ENCODE measurements around the gene BTBD6.

The BTBD6 gene

GRCh38 chr14:105227346-105227745 is 21.0 kb upstream of the BTBD6 start:
- in situ Hi-C loops (cut with HindIII; ENCODE audit: low sequenced_read_pairs), result no loop called here

DNA sequence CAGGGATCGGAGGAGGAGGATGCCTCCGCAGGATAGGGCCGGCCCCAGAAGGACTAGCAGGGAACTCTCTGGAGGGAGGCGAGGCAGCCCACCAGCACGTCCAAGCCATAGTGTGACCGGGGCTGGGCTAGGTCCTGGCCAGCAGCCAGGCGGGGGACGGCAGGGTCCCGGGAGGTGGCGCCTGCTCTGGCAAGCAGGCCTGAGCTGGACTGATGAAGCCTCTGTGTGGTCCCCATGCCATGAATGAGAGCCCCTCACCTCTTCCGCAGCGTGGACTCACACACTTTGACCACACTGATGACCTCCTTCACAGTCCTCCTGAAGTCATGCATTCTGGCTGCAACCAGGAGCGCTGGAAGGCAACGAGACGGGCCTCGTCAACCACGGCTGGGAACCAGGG is 19.8 kb upstream of the BTBD6 start:
- in situ Hi-C loops (cut with HindIII; ENCODE audit: low sequenced_read_pairs), result no loop called here

- in situ Hi-C loops (cut with HindIII; ENCODE audit: low sequenced_read_pairs), result no loop called here
Measured at GRCh38 chr14:105229099-105229655, 19.2 kb upstream of the BTBD6 start.

GRCh38 chr14:105240811-105241576 is 7.3 kb upstream of the BTBD6 start:
- in situ Hi-C loops (cut with HindIII; ENCODE audit: low sequenced_read_pairs), result no loop called here

- in situ Hi-C loops (cut with HindIII; ENCODE audit: low sequenced_read_pairs), result no loop called here
Measured at GRCh38 chr14:105241641-105242040, 6.7 kb upstream of the BTBD6 start.

GRCh38 chr14:105244334-105244733 is 4.0 kb upstream of the BTBD6 start:
- in situ Hi-C loops (cut with HindIII; ENCODE audit: low sequenced_read_pairs), result no loop called here

GRCh38 chr14:105247026-105247425 is 1.3 kb upstream of the BTBD6 start:
- in situ Hi-C loops (cut with HindIII; ENCODE audit: low sequenced_read_pairs), result no loop called here

DNA sequence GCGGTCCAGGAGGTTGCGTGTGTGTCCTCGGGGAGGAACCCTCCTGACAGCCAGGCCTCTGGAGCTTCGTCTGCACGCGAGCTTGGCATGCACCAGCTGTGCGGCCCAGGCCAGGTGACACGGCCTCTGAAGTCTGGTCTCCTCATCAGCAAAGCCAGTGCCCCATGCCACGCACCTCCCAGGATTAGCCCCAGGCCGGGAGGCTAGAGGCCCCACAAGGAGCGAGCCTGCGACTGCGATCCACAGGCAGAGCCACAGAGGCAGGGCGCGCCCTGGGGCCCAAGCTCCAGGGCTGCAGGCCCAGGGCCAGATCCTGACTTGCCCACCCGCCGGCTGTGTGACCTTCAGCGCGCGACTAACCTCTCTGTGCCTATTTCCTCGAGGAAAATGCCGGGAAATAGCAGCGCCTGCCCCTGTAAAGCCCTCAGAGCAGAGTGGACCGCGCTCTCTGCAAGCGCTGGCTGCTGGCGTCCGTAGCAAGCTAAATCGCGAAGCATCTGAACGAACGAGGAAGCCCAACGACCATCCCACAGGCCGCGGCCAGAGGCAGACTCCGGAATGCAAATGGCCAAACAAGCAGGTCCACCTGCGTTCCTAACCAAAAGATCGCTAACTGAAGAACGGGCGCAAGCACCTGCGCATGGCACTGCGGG is 492 bp upstream of the BTBD6 start:
- in situ Hi-C loops (cut with HindIII; ENCODE audit: low sequenced_read_pairs), result no loop called here

DNA sequence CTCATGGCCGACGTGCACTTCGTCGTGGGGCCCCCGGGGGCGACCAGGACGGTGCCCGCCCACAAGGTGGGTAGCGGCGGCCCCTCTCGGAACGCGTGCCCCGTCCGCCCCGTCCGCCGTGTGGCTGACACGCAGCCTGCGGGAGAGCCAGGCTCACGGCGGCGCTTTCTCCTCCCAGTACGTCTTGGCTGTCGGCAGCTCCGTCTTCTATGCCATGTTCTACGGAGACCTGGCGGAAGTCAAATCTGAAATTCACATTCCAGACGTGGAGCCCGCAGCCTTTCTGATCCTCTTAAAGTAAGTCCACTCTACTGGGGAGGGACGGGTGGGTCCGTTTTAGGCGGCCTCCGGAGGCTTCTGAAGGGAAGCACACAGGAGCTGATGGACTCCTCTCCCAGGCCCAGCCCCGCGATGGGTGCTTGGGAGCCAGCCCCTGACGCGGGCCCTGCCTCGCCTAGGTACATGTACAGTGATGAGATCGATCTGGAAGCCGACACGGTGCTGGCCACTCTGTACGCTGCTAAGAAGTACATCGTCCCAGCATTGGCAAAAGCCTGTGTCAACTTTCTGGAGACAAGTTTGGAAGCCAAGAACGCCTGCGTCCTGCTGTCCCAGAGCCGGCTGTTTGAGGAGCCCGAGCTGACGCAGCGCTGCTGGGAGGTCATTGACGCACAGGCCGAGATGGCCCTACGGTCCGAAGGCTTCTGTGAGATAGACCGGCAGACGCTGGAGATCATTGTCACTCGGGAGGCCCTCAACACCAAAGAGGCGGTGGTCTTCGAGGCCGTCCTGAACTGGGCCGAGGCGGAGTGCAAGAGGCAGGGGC is 1.1 kb downstream of the BTBD6 start:
- in situ Hi-C loops (cut with HindIII; ENCODE audit: low sequenced_read_pairs), result no loop called here

DNA sequence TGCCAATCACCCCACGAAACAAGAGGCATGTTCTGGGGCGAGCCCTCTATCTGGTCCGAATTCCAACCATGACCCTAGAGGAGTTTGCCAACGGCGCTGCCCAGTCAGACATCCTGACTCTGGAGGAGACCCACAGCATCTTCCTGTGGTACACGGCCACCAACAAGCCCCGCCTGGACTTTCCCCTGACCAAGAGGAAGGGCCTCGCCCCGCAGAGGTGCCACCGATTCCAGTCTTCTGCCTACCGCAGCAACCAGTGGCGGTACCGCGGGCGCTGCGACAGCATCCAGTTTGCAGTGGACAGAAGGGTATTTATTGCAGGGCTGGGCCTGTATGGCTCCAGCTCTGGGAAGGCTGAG is 1.7 kb downstream of the BTBD6 start:
- in situ Hi-C loops (cut with HindIII; ENCODE audit: low sequenced_read_pairs), result no loop called here

- in situ Hi-C loops (cut with HindIII; ENCODE audit: low sequenced_read_pairs), result no loop called here
Measured at GRCh38 chr14:105250986-105251385, 2.7 kb downstream of the BTBD6 start.

DNA sequence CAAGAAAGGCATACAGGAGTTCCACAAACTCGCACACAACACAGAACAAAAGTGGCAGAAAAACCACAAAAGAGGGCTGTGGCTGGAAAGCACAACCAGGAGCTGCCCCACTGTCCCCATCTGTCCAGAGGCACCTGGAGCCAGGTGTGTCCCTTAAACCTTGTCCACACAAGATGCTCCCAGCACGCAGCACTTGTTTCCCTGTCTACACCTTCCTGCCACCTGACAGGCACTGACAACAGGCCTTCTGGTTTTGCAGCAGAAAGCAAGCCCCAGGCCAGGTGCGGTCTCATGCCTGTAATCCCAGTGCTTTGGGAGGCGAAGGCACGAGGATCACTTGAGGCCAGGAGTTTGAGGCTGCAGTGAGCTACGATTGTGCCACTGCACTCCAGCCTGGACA is 3.6 kb downstream of the BTBD6 start:
- in situ Hi-C loops (cut with HindIII; ENCODE audit: low sequenced_read_pairs), result no loop called here

DNA sequence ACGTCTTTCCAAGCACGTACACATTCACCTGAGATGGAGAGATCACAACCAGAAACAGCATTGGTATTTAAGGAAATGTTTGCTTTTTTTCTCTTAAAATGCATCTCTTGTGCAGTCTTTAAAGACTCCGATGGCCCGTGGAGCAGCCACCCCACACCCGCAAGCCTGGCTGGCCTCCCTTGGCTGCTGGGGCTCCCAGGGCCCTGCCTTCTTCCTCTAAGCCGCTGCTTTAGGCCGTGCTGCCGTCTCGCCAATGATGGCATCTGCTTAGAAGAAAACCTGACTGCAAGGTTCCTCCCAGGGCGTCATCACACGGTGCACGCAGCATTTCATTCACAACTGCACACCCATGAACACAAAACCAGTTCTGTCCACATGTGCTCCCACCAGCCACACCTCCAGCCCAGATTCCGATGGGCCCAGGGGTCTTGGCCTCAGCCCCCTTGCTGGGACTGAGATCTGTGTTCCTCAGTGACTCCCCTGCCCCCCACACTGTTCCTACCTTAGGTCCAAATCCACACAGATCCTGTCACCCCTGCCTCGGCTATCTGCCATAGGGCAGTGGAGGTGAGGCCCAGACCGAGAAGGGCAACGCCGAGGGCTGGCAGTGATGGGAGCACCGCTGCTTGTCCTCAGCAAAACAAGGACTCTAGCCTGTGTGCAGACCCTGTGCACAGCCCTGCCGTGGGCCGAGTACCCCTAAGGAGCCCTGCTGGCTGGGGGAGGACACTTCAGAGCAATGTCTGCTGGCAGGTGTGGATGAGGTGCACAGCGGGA is 4.4 kb downstream of the BTBD6 start:
- in situ Hi-C loops (cut with HindIII; ENCODE audit: low sequenced_read_pairs), result no loop called here

- in situ Hi-C loops (cut with HindIII; ENCODE audit: low sequenced_read_pairs), result no loop called here
Measured at GRCh38 chr14:105253329-105253682, 5.0 kb downstream of the BTBD6 start.

DNA sequence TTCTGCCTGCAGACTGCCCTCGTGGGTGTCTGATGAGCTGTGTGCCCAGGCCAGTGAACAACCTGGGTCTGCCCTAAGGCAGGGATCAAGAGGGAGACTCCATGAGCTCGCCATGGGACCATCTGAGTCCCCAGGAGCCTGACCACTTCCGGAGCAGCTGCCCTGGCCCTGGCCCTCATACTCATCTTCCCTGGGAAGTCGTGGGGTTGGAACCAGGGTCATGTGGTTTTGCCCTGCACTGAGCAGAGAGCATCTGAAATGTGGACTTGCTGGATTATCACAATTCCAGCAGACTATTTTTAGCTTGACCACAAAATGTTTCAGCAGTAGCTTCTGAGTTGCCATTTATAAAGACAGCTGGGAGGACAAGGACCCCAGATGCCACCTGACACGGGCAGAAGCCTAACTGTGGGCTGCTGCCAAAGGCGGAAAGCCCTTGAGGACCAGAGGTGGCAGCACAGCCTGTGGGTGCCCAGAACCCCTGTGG is 6.7 kb downstream of the BTBD6 start:
- in situ Hi-C loops (cut with HindIII; ENCODE audit: low sequenced_read_pairs), result no loop called here

GRCh38 chr14:105256292-105256960 is 8.1 kb downstream of the BTBD6 start:
- in situ Hi-C loops (cut with HindIII; ENCODE audit: low sequenced_read_pairs), result no loop called here

DNA sequence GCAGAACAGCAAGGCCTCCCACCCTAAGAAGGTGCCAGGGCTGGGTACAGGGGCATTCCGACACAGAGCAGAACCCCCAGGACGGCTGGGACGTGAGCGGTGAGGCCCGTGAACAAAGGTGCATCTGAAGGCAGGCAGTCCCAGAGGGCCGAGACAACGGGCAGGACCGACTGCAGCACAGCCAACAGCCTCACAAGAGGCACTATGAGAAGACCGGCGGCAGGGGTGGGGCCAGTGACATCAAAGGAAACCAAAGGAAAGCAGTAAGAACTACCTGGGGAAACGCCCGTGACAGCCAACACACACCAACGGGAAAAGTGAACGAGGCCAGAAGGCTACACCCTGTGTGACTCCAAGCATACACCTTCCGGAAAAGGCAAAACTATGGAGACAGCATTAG is 9.1 kb downstream of the BTBD6 start:
- in situ Hi-C loops (cut with HindIII; ENCODE audit: low sequenced_read_pairs), result no loop called here

GRCh38 chr14:105258846-105259245 is 10.5 kb downstream of the BTBD6 start:
- in situ Hi-C loops (cut with HindIII; ENCODE audit: low sequenced_read_pairs), result no loop called here

- in situ Hi-C loops (cut with HindIII; ENCODE audit: low sequenced_read_pairs), result no loop called here
Measured at GRCh38 chr14:105260959-105261358, 12.6 kb downstream of the BTBD6 start.

GRCh38 chr14:105261781-105262180 is 13.4 kb downstream of the BTBD6 start:
- in situ Hi-C loops (cut with HindIII; ENCODE audit: low sequenced_read_pairs), result no loop called here
